Measurements from ENCODE around the gene ZNHIT2. TPM values are rescaled to one million over a fixed set of nuclear protein-coding genes. Genes with fewer than 3 reads are reported as not detected.

The ZNHIT2 gene
- total and polyA plus RNA-seq, 10 of the 15 experiments (the other 5 are each of a cell fraction or from before 2014, with no cell fraction given) = 0.24 to 20.4 (median 15.5) TPM; not detected in 1

- SMC1A ChIA-PET (ENCODE audit: uncharacterized antibody, unreplicated experiment) = no interaction called here
- no peak for DNase-seq (ENCODE audit: low read depth, low spot score)
- RAD21 ChIA-PET (ENCODE audit: unreplicated experiment) = no interaction called here
- no TSS peak for BruUV-seq (replicated peaks)
- Histone ChIP-seq H3K27me3 (replicated peaks in 1 of 2; ENCODE audit: control insufficient read depth in 2 of 2, insufficient read depth in 2 of 2, low read length in 1 of 2) (no peaks in the 10 kb centered on the region), H4K20me1 (ENCODE audit: control insufficient read depth, insufficient read depth) (no peaks in the 10 kb centered on the region; the same call in 1 of the 2 replicates), H3K36me3 (ENCODE audit: control insufficient read depth in 2 of 2, insufficient read depth in 2 of 2, low read length in 1 of 2) (peaks cover 5 to 18% of the 10 kb centered on the region in 2 experiments), H2AFZ (ENCODE audit: control insufficient read depth, low read depth, low read length) (no peak overlapping the region), H3K27ac (ENCODE audit: control insufficient read depth, insufficient read depth) (no peak overlapping the region), H3K9me3 (replicated peaks; ENCODE audit: control insufficient read depth, insufficient read depth, low read length) (no peaks in the 10 kb centered on the region), H3K4me1 (ENCODE audit: control insufficient read depth, insufficient read depth, low read length) (peaks cover 26% of the 10 kb centered on the region), H3K4me2 (ENCODE audit: control insufficient read depth, insufficient read depth) (no peak overlapping the region), H3K4me3 (no peak overlapping the region), H3K9ac (ENCODE audit: control insufficient read depth, insufficient read depth, low read length) (no peak overlapping the region), H3K79me2 (ENCODE audit: control insufficient read depth, insufficient read depth, low read length) (peaks cover 20% of the 10 kb centered on the region)
- POLR2A ChIA-PET = interaction anchor here (0.6 kb wide), 1 partner anchor 357 kb away, joined by 3 read pairs; no protein-coding TSS in a partner anchor
- in situ Hi-C loops (cut with MboI) = no loop called here
- intact Hi-C loops (cut with micrococcal nuclease; ENCODE audit: unreplicated experiment) = loop anchor here (5.0 to 10.0 kb wide), 4 partner anchors 68 to 340 kb away; partner anchors contain the start of genes ATG2A, CAPN1, DPF2 and SF1
- WGBS (ENCODE audit: insufficient coverage, insufficient replicate concordance, low lambda C conversion rate, missing lambda C conversion rate) = 87% methylated on average over 11 of the region's 11 CpGs
- CTCF ChIA-PET = interaction anchor here (1.0 to 6.3 kb wide), 5 partner anchors 11 to 267 kb away, joined by 3 to 93 read pairs (median 64); partner anchors contain the start of genes ARL2, CAPN1 and VPS51
- TF ChIP-seq, protein P1, sequence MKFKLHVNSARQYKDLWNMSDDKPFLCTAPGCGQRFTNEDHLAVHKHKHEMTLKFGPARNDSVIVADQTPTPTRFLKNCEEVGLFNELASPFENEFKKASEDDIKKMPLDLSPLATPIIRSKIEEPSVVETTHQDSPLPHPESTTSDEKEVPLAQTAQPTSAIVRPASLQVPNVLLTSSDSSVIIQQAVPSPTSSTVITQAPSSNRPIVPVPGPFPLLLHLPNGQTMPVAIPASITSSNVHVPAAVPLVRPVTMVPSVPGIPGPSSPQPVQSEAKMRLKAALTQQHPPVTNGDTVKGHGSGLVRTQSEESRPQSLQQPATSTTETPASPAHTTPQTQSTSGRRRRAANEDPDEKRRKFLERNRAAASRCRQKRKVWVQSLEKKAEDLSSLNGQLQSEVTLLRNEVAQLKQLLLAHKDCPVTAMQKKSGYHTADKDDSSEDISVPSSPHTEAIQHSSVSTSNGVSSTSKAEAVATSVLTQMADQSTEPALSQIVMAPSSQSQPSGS (IDR thresholded peaks at IDR 0.05; ENCODE audit: low read length) = no peak
- TF ChIP-seq E2F8 (IDR thresholded peaks at IDR 0.05; ENCODE audit: low read depth, partially characterized antibody) (no peak), POLR2A (IDR thresholded peaks at IDR 0.05; ENCODE audit: low read depth, low read length) (peak; percentile 59), POLR2AphosphoS5 (IDR thresholded peaks at IDR 0.05; ENCODE audit: low read length) (peak; percentile 33; the same call in 1 of the 2 replicates)
- ATAC-seq = no peak
- FAIRE-seq = no peak
Observed at GRCh38 chr11:65114538-65115171, 2.8 kb downstream of the ZNHIT2 start.

All from GM12878 (cell line).